ENCODE measurements around the gene CTPS2.

The CTPS2 gene

DNA sequence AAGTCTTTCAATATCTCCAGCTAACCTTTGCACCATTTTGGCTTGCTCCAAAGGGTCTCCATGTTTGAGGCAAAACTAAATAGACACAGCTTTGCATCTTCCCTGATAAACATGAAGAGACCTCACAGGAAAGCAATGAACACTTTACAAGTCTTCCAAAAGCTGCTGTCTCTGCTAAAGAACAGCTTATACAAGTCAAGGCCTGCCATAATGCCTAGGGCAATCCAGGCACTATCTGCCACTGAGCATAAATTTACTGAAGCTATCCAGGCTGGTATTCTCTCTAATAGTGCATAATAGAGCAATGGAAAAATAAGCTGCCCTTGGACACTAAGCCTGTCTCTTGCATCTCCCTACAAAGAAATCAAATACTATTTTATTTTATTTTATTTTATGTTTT lies 122.6 kb downstream of the CTPS2 start:
- H3K23ac ChIP-seq (ENCODE audit: low read length in 2 of 2) = no peak overlapping the region
- H3K4me3 ChIP-seq (ENCODE audit: insufficient read depth in 1 of 2, low read depth in 1 of 2, low read length in 2 of 2) = no peak overlapping the region
- no peak overlapping the region for H3K14ac ChIP-seq (ENCODE audit: low read length in 2 of 2)
- H3K79me1 ChIP-seq (replicated peaks; ENCODE audit: low read length, poor library complexity, severe bottlenecking) = peaks cover 1% of the 10 kb centered on the region
- no peak overlapping the region for H2BK120ac ChIP-seq (ENCODE audit: low read depth, low read length)
- no peak overlapping the region for H4K91ac ChIP-seq (ENCODE audit: low read length)
- no peak overlapping the region for H3K18ac ChIP-seq (ENCODE audit: low read depth in 1 of 2, low read length in 2 of 2)
- no peak overlapping the region for H2BK5ac ChIP-seq (ENCODE audit: low read depth, low read length, poor library complexity, severe bottlenecking)
- H3K27ac ChIP-seq (ENCODE audit: low read length, poor library complexity, severe bottlenecking) = no peak overlapping the region
- no peaks in the 10 kb centered on the region for H3K4me1 ChIP-seq (ENCODE audit: control insufficient read depth, insufficient read depth, low read depth, low read length)
- no peak overlapping the region for H4K8ac ChIP-seq (ENCODE audit: low read length)
- no peaks in the 10 kb centered on the region for H3K36me3 ChIP-seq (ENCODE audit: control insufficient read depth in 1 of 2, insufficient read depth in 2 of 2, low read depth in 1 of 2, low read length in 2 of 2)
- H3K9ac ChIP-seq (ENCODE audit: low read length) = no peak overlapping the region
- no peak overlapping the region for H2BK15ac ChIP-seq (ENCODE audit: low read depth, poor library complexity, severe bottlenecking)
- no peaks in the 10 kb centered on the region for H3K27me3 ChIP-seq (ENCODE audit: control insufficient read depth in 1 of 2, insufficient read depth in 1 of 2, low read length in 2 of 2)
- H3K4ac ChIP-seq (ENCODE audit: low read depth in 1 of 2, low read length in 2 of 2) = no peak overlapping the region
- H3K4me2 ChIP-seq (ENCODE audit: low read length, poor library complexity, severe bottlenecking) = no peak overlapping the region
- no peak for DNase-seq
- peaks cover 2% of the 10 kb centered on the region for H3K9me3 ChIP-seq (ENCODE audit: control insufficient read depth, low read length)
- H2AFZ ChIP-seq (ENCODE audit: low read depth, low read length) = no peak overlapping the region
- no peak overlapping the region for H2AK5ac ChIP-seq (ENCODE audit: low read length, severe bottlenecking)
- H2BK12ac ChIP-seq (ENCODE audit: low read length in 2 of 2) = no peak overlapping the region

DNA sequence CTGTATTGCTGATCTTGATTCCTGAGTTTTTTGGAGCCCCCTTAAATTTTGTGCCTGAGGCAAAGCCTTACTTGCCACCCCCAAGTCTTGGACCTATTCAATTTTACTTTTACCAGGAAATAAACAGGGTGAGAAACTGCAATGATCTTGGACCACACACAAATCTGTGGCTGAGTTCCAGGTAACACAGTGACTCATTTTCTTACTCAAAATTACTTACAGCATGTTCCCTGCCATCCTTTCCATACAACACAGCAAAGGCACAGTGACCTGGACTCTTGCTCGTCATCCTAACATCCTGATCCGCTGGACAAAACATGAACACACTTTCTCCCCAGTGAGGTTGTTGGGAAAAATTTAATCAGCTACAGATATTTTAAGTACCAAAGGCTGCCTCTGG lies 123.3 kb downstream of the CTPS2 start:
- no peak overlapping the region for H2BK12ac ChIP-seq (ENCODE audit: low read length in 2 of 2)
- peaks cover 1% of the 10 kb centered on the region for H3K79me1 ChIP-seq (replicated peaks; ENCODE audit: low read length, poor library complexity, severe bottlenecking)
- H3K23ac ChIP-seq (ENCODE audit: low read length in 2 of 2) = no peak overlapping the region
- H3K4me2 ChIP-seq (ENCODE audit: low read length, poor library complexity, severe bottlenecking) = no peak overlapping the region
- H4K91ac ChIP-seq (ENCODE audit: low read length) = no peak overlapping the region
- no peaks in the 10 kb centered on the region for H3K36me3 ChIP-seq (ENCODE audit: control insufficient read depth in 1 of 2, insufficient read depth in 2 of 2, low read depth in 1 of 2, low read length in 2 of 2)
- no peak overlapping the region for H2BK120ac ChIP-seq (ENCODE audit: low read depth, low read length)
- no peak overlapping the region for H3K27ac ChIP-seq (ENCODE audit: low read length, poor library complexity, severe bottlenecking)
- H3K14ac ChIP-seq (ENCODE audit: low read length in 2 of 2) = no peak overlapping the region
- H4K8ac ChIP-seq (ENCODE audit: low read length) = no peak overlapping the region
- H2BK5ac ChIP-seq (ENCODE audit: low read depth, low read length, poor library complexity, severe bottlenecking) = no peak overlapping the region
- DNase-seq = no peak
- no peak overlapping the region for H3K18ac ChIP-seq (ENCODE audit: low read depth in 1 of 2, low read length in 2 of 2)
- WGBS = no CpG with 5 or more reads among the region's 2 CpGs
- H2AFZ ChIP-seq (ENCODE audit: low read depth, low read length) = no peak overlapping the region
- no peaks in the 10 kb centered on the region for H3K4me1 ChIP-seq (ENCODE audit: control insufficient read depth, insufficient read depth, low read depth, low read length)
- no peak overlapping the region for H3K4me3 ChIP-seq (ENCODE audit: insufficient read depth in 1 of 2, low read depth in 1 of 2, low read length in 2 of 2)
- H3K9ac ChIP-seq (ENCODE audit: low read length) = no peak overlapping the region
- H3K27me3 ChIP-seq (ENCODE audit: control insufficient read depth in 1 of 2, insufficient read depth in 1 of 2, low read length in 2 of 2) = no peaks in the 10 kb centered on the region
- no peak overlapping the region for H2BK15ac ChIP-seq (ENCODE audit: low read depth, poor library complexity, severe bottlenecking)
- no peak overlapping the region for H3K4ac ChIP-seq (ENCODE audit: low read depth in 1 of 2, low read length in 2 of 2)
- no peak overlapping the region for H2AK5ac ChIP-seq (ENCODE audit: low read length, severe bottlenecking)
- peaks cover 2% of the 10 kb centered on the region for H3K9me3 ChIP-seq (ENCODE audit: control insufficient read depth, low read length)

DNA sequence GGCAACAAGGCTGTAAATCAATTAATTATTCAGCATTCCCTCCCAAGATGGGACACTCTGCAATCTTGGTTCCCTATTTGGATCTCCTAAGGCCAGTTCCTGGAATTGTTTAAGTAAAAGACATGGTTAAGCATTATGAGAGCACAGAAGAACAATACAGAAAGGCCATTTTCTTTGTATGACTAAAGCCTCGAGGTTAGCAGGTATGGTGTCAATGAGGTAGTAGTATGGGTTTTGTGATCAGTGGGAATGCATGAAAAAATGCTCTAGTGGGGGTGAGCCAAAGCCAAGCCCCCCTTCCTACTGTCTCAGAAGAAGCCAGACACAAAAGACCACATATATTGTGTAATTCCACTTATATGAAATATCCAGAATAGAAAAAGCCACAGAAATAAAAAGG lies 124.2 kb downstream of the CTPS2 start:
- Histone ChIP-seq H3K18ac (ENCODE audit: low read depth in 1 of 2, low read length in 2 of 2) (no peak overlapping the region), H3K4me2 (ENCODE audit: low read length, poor library complexity, severe bottlenecking) (no peak overlapping the region), H3K9me3 (ENCODE audit: control insufficient read depth, low read length) (peaks cover 2% of the 10 kb centered on the region), H3K4me1 (ENCODE audit: control insufficient read depth, insufficient read depth, low read depth, low read length) (no peaks in the 10 kb centered on the region), H3K36me3 (ENCODE audit: control insufficient read depth in 1 of 2, insufficient read depth in 2 of 2, low read depth in 1 of 2, low read length in 2 of 2) (no peaks in the 10 kb centered on the region), H2BK120ac (ENCODE audit: low read depth, low read length) (no peak overlapping the region), H2BK15ac (ENCODE audit: low read depth, poor library complexity, severe bottlenecking) (no peak overlapping the region), H3K79me1 (replicated peaks; ENCODE audit: low read length, poor library complexity, severe bottlenecking) (peaks cover 1% of the 10 kb centered on the region), H3K4me3 (ENCODE audit: insufficient read depth in 1 of 2, low read depth in 1 of 2, low read length in 2 of 2) (no peak overlapping the region), H3K9ac (ENCODE audit: low read length) (no peak overlapping the region), H2BK5ac (ENCODE audit: low read depth, low read length, poor library complexity, severe bottlenecking) (no peak overlapping the region), H4K8ac (ENCODE audit: low read length) (no peak overlapping the region), H2AK5ac (ENCODE audit: low read length, severe bottlenecking) (no peak overlapping the region), H2BK12ac (ENCODE audit: low read length in 2 of 2) (no peak overlapping the region), H3K4ac (ENCODE audit: low read depth in 1 of 2, low read length in 2 of 2) (no peak overlapping the region), H2AFZ (ENCODE audit: low read depth, low read length) (no peak overlapping the region), H3K14ac (ENCODE audit: low read length in 2 of 2) (no peak overlapping the region), H3K23ac (ENCODE audit: low read length in 2 of 2) (no peak overlapping the region), H3K27me3 (ENCODE audit: control insufficient read depth in 1 of 2, insufficient read depth in 1 of 2, low read length in 2 of 2) (no peaks in the 10 kb centered on the region), H4K91ac (ENCODE audit: low read length) (no peak overlapping the region), H3K27ac (ENCODE audit: low read length, poor library complexity, severe bottlenecking) (no peak overlapping the region)
- no CpG with 5 or more reads among the region's 1 CpG for WGBS
- DNase-seq = no peak

DNA sequence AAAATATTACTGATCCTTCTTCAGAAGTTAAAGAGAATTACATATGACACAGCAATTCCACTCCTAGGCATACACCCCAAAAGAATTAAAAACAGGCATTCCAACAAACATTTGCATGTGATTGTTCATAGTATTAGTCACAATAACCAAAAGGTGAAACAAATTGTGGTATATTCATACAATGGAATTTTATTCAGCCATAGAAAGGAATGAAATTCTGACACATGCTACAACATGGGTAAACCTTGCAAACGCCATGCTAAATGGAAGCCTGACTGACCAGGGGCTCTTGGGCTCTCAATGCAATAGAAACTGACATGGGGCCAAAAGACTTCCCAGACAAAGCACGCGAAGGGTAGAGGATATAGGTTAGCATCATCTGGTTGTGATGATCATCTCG lies 124.6 kb downstream of the CTPS2 start:
- H3K23ac ChIP-seq (ENCODE audit: low read length in 2 of 2) = no peak overlapping the region
- H2AFZ ChIP-seq (ENCODE audit: low read depth, low read length) = no peak overlapping the region
- no peaks in the 10 kb centered on the region for H3K27me3 ChIP-seq (ENCODE audit: control insufficient read depth in 1 of 2, insufficient read depth in 1 of 2, low read length in 2 of 2)
- H3K36me3 ChIP-seq (ENCODE audit: control insufficient read depth in 1 of 2, insufficient read depth in 2 of 2, low read depth in 1 of 2, low read length in 2 of 2) = no peaks in the 10 kb centered on the region
- no peak overlapping the region for H4K91ac ChIP-seq (ENCODE audit: low read length)
- no peak overlapping the region for H3K4me2 ChIP-seq (ENCODE audit: low read length, poor library complexity, severe bottlenecking)
- H4K8ac ChIP-seq (ENCODE audit: low read length) = no peak overlapping the region
- 100% methylated on average over 1 of the region's 4 CpGs for WGBS
- no peak overlapping the region for H2BK15ac ChIP-seq (ENCODE audit: low read depth, poor library complexity, severe bottlenecking)
- no peak for DNase-seq
- H3K27ac ChIP-seq (ENCODE audit: low read length, poor library complexity, severe bottlenecking) = no peak overlapping the region
- H3K4me1 ChIP-seq (ENCODE audit: control insufficient read depth, insufficient read depth, low read depth, low read length) = no peaks in the 10 kb centered on the region
- H2BK5ac ChIP-seq (ENCODE audit: low read depth, low read length, poor library complexity, severe bottlenecking) = no peak overlapping the region
- no peak overlapping the region for H3K4me3 ChIP-seq (ENCODE audit: insufficient read depth in 1 of 2, low read depth in 1 of 2, low read length in 2 of 2)
- H2BK120ac ChIP-seq (ENCODE audit: low read depth, low read length) = no peak overlapping the region
- no peak overlapping the region for H3K9ac ChIP-seq (ENCODE audit: low read length)
- H2BK12ac ChIP-seq (ENCODE audit: low read length in 2 of 2) = no peak overlapping the region
- no peak overlapping the region for H3K18ac ChIP-seq (ENCODE audit: low read depth in 1 of 2, low read length in 2 of 2)
- H3K4ac ChIP-seq (ENCODE audit: low read depth in 1 of 2, low read length in 2 of 2) = no peak overlapping the region
- H2AK5ac ChIP-seq (ENCODE audit: low read length, severe bottlenecking) = no peak overlapping the region
- peaks cover 1% of the 10 kb centered on the region for H3K79me1 ChIP-seq (replicated peaks; ENCODE audit: low read length, poor library complexity, severe bottlenecking)
- H3K9me3 ChIP-seq (ENCODE audit: control insufficient read depth, low read length) = peaks cover 2% of the 10 kb centered on the region
- no peak overlapping the region for H3K14ac ChIP-seq (ENCODE audit: low read length in 2 of 2)
